ENCODE results near the gene EEFSEC. TPM values are rescaled to one million over a fixed set of nuclear protein-coding genes. Genes with fewer than 3 reads are reported as not detected.

EEFSEC gene
- polyA plus RNA-seq, 1 donor from 2014 or later: 4.6 TPM

- H2AFZ ChIP-seq (ENCODE audit: low read depth, low read length): no peak overlapping the region
- H3K27me3 ChIP-seq (ENCODE audit: insufficient read depth, low read depth, low read length): no peaks in the 10 kb centered on the region
- TF ChIP-seq POLR2AphosphoS5 (IDR thresholded peaks at IDR 0.05) (no peak), EP300 (conservative IDR thresholded peaks at IDR 0.05; ENCODE audit: poor library complexity, severe bottlenecking) (no peak), REST (IDR thresholded peaks at IDR 0.05; ENCODE audit: borderline replicate concordance) (no peak), RAD21 (conservative IDR thresholded peaks at IDR 0.05) (no peak), CTCF (IDR thresholded peaks at IDR 0.05; ENCODE audit: poor library complexity, severe bottlenecking) (no peak), SMC3 (conservative IDR thresholded peaks at IDR 0.05; ENCODE audit: poor library complexity) (no peak), TAF1 (IDR thresholded peaks at IDR 0.05; ENCODE audit: low read depth) (no peak), EZH2 (IDR thresholded peaks at IDR 0.05; ENCODE audit: borderline replicate concordance, insufficient read depth, low read length, poor library complexity, severe bottlenecking) (no peak), MXI1 (conservative IDR thresholded peaks at IDR 0.05; ENCODE audit: poor library complexity, severe bottlenecking) (no peak)
- no peaks in the 10 kb centered on the region for H3K36me3 ChIP-seq (ENCODE audit: insufficient read depth, low read length)
- H3F3A ChIP-seq (ENCODE audit: insufficient read depth, low read length, poor library complexity, severe bottlenecking): no peaks in the 10 kb centered on the region
- no peaks in the 10 kb centered on the region for H3K9me3 ChIP-seq (ENCODE audit: low read length)
- H3K9ac ChIP-seq (ENCODE audit: low read length): no peak overlapping the region
- H4K20me1 ChIP-seq (ENCODE audit: insufficient read depth): no peaks in the 10 kb centered on the region
- no peak overlapping the region for H3K4me3 ChIP-seq (ENCODE audit: low read length)
- H3K79me2 ChIP-seq (replicated peaks; ENCODE audit: insufficient read depth, low read length): no peaks in the 10 kb centered on the region
- no peak overlapping the region for H3K4me2 ChIP-seq (ENCODE audit: low read length)
- H3K9me2 ChIP-seq (ENCODE audit: insufficient read depth, low read length): no peaks in the 10 kb centered on the region
- no peak overlapping the region for H3K27ac ChIP-seq (ENCODE audit: low read length)
These were observed 44.6 kb downstream of the EEFSEC start for GRCh38 chr3:128197855-128198254.

GRCh38 chr3:128198313-128198712 lies 45.0 kb downstream of the EEFSEC start:
- no peaks in the 10 kb centered on the region for H3K9me3 ChIP-seq (ENCODE audit: low read length)
- H3K4me3 ChIP-seq (ENCODE audit: low read length): no peak overlapping the region
- no peaks in the 10 kb centered on the region for H3K27me3 ChIP-seq (ENCODE audit: insufficient read depth, low read depth, low read length)
- H2AFZ ChIP-seq (ENCODE audit: low read depth, low read length): no peak overlapping the region
- H4K20me1 ChIP-seq (ENCODE audit: insufficient read depth): no peaks in the 10 kb centered on the region
- H3K9me2 ChIP-seq (ENCODE audit: insufficient read depth, low read length): no peaks in the 10 kb centered on the region
- H3K36me3 ChIP-seq (ENCODE audit: insufficient read depth, low read length): no peaks in the 10 kb centered on the region
- H3K79me2 ChIP-seq (replicated peaks; ENCODE audit: insufficient read depth, low read length): no peaks in the 10 kb centered on the region
- H3K4me2 ChIP-seq (ENCODE audit: low read length): no peak overlapping the region
- no peak overlapping the region for H3K27ac ChIP-seq (ENCODE audit: low read length)
- TF ChIP-seq REST (IDR thresholded peaks at IDR 0.05; ENCODE audit: borderline replicate concordance): no peak
- TF ChIP-seq SMC3 (conservative IDR thresholded peaks at IDR 0.05; ENCODE audit: poor library complexity): no peak
- TF ChIP-seq RAD21 (conservative IDR thresholded peaks at IDR 0.05): no peak
- TF ChIP-seq MXI1 (conservative IDR thresholded peaks at IDR 0.05; ENCODE audit: poor library complexity, severe bottlenecking): no peak
- no peak for TF ChIP-seq CTCF (IDR thresholded peaks at IDR 0.05; ENCODE audit: poor library complexity, severe bottlenecking)
- no peak for TF ChIP-seq TAF1 (IDR thresholded peaks at IDR 0.05; ENCODE audit: low read depth)
- no peak for TF ChIP-seq EP300 (conservative IDR thresholded peaks at IDR 0.05; ENCODE audit: poor library complexity, severe bottlenecking)
- no peak for TF ChIP-seq EZH2 (IDR thresholded peaks at IDR 0.05; ENCODE audit: borderline replicate concordance, insufficient read depth, low read length, poor library complexity, severe bottlenecking)
- TF ChIP-seq POLR2AphosphoS5 (IDR thresholded peaks at IDR 0.05): no peak
- no peak overlapping the region for H3K9ac ChIP-seq (ENCODE audit: low read length)
- no peaks in the 10 kb centered on the region for H3F3A ChIP-seq (ENCODE audit: insufficient read depth, low read length, poor library complexity, severe bottlenecking)

All from neural cell (in vitro differentiated cells).